Prostate gland (tissue), 2 donors: Measurements from ENCODE around the gene PPP2R5E. TPM values are rescaled to one million over a fixed set of nuclear protein-coding genes. Genes with fewer than 3 reads are reported as not detected.

Experiments
- DNase-seq: peaks from one replicate; pipeline ENCODE4 v3.0.0-alpha.2; 2019; ENCODE audit warnings: low spot score
- H3K27ac ChIP-seq, 2 donors: fragments of 200-600 bp; sonication (generic); 2 replicates each; pipeline ENCODE4 v1.5.1; 2017 to 2019
- H3K27me3 ChIP-seq: fragments of 200-600 bp; sonication (generic); replicated peaks from 2 replicates; pipeline ENCODE4 v1.5.1; 2019; ENCODE audit not compliant: insufficient read depth
- H3K36me3 ChIP-seq, 2 donors: fragments of 200-600 bp; sonication (generic); 1 replicate in 1 of 2; 2 replicates in 1 of 2; pipeline versions ENCODE4 v1.5.1 to v1.8.1; 2017 to 2019
- H3K4me1 ChIP-seq: fragments of 200-600 bp; sonication (generic); replicated peaks from 2 replicates; pipeline ENCODE4 v1.5.1; 2019
- H3K4me3 ChIP-seq, 2 donors: fragments of 200-600 bp; sonication (generic); 2 replicates each; pipeline ENCODE4 v1.5.1; 2017 to 2019
- H3K9me3 ChIP-seq: fragments of 200-600 bp; sonication (generic); 2 replicates; pipeline ENCODE4 v1.5.1; 2017
- CTCF ChIP-seq, 4 experiments: fragments of 200-600 bp in 2 of 4; fragments of 450-650 bp in 2 of 4; sonication (generic) in 2 of 4; IDR thresholded peaks; 1 replicate in 3 of 4; 2 replicates in 1 of 4; pipeline ENCODE4 v1.5.1; 2016 to 2019; ENCODE audit warnings: antibody characterized with exemption in 4 of 4, mild to moderate bottlenecking in 2 of 4, moderate library complexity in 2 of 4
- POLR2A ChIP-seq: fragments of 450-650 bp; IDR thresholded peaks from one replicate; pipeline ENCODE4 v1.6.1; 2016; ENCODE audit warnings: antibody characterized with exemption, mild to moderate bottlenecking
- POLR2AphosphoS5 ChIP-seq: sonication (generic); formaldehyde crosslinking; IDR thresholded peaks from one replicate; pipeline ENCODE4 v1.6.1; 2017; ENCODE audit warnings: antibody characterized with exemption
- WGBS: methylation state at CpG from one replicate; pipeline ENCODE4 v1.1.5; 2018; 5-methylcytosine and 5-hydroxymethylcytosine counted together
- intact Hi-C: fragments of 100-400 bp; cut with DNase I; formaldehyde crosslinking; loops from one replicate; pipeline ENCODE4 v1.14.2; 2022
- total RNA-seq, 2 donors: library from RNA; depleted of rRNA; stranded (reverse); fragments of >200 nt; gene quantifications; one replicate each; pipeline ENCODE4 v1.1.0, GENCODE V29; 2016

PPP2R5E gene
- total RNA-seq, 2 donors from 2014 or later: 23.5 to 30.0 TPM

- TF ChIP-seq CTCF (IDR thresholded peaks at IDR 0.05) (no peak), POLR2AphosphoS5 (no peak), POLR2A (no peak)
- Histone ChIP-seq H3K9me3 (no peaks in the 10 kb centered on the region), H3K27ac (no peak overlapping the region), H3K27me3 (no peaks in the 10 kb centered on the region), H3K36me3 (no peaks in the 10 kb centered on the region), H3K4me1 (no peaks in the 10 kb centered on the region), H3K4me3 (no peak overlapping the region)
- 69% methylated on average over 7 of the region's 7 CpGs for WGBS
- intact Hi-C loops: no loop called here
- DNase-seq: no peak
These were observed 70.0 kb downstream of the PPP2R5E start for GRCh38 chr14:63472986-63473788.

DNA sequence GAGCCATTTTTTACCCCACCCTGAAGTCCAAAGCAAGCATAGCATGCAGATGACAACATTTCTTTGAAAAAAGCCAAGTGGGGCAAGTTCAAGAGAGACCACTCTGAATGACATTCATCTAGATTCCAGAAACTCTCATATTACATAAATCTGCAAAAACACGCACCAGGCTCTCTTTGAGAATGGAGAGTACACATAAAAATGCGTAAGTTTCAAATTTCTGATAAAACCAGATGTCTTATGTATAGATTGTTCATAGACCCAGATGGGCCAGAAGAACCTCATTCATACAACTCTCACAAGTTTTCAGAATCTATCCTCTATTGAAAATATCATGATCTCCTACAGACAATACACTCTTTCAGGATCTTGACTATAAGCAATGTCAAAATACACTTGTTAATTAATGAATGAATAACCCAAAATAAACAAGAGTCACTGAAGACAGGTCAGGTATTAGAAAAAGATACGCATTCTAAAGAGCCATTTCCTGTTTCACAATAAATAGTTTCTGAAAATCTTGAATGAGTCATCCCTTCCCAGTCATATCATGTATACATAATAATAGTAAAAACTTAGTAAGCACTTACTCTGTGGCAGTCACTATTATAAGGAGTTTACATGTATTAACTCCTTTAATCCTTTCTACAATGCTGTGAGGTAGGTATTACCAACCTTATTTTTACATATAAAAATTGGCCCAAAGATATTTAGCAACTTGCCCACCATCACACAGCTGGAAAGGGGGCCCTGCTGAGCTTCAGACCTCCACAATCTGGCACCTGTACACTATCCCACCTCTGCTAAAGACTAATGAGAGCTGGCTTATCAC is 72.0 kb downstream of the PPP2R5E start:
- H3K4me1 ChIP-seq: no peaks in the 10 kb centered on the region
- peak; percentile 27 for TF ChIP-seq POLR2AphosphoS5
- TF ChIP-seq CTCF (IDR thresholded peaks at IDR 0.05): no peak
- WGBS: 38% methylated on average over 3 of the region's 3 CpGs
- no peaks in the 10 kb centered on the region for H3K36me3 ChIP-seq
- H3K4me3 ChIP-seq: no peak overlapping the region
- intact Hi-C loops: no loop called here
- H3K9me3 ChIP-seq: no peaks in the 10 kb centered on the region
- no peak for DNase-seq
- no peaks in the 10 kb centered on the region for H3K27me3 ChIP-seq
- no peak overlapping the region for H3K27ac ChIP-seq

GRCh38 chr14:63468294-63468693 is 74.9 kb downstream of the PPP2R5E start:
- DNase-seq: no peak
- TF ChIP-seq CTCF (IDR thresholded peaks at IDR 0.05) (no peak), POLR2AphosphoS5 (no peak), POLR2A (no peak)
- Histone ChIP-seq H3K27me3 (no peaks in the 10 kb centered on the region), H3K4me1 (no peaks in the 10 kb centered on the region), H3K4me3 (no peak overlapping the region), H3K27ac (no peak overlapping the region), H3K36me3 (no peaks in the 10 kb centered on the region), H3K9me3 (no peaks in the 10 kb centered on the region)
- intact Hi-C loops: no loop called here
- 89% methylated on average over 1 of the region's 1 CpG for WGBS

DNA sequence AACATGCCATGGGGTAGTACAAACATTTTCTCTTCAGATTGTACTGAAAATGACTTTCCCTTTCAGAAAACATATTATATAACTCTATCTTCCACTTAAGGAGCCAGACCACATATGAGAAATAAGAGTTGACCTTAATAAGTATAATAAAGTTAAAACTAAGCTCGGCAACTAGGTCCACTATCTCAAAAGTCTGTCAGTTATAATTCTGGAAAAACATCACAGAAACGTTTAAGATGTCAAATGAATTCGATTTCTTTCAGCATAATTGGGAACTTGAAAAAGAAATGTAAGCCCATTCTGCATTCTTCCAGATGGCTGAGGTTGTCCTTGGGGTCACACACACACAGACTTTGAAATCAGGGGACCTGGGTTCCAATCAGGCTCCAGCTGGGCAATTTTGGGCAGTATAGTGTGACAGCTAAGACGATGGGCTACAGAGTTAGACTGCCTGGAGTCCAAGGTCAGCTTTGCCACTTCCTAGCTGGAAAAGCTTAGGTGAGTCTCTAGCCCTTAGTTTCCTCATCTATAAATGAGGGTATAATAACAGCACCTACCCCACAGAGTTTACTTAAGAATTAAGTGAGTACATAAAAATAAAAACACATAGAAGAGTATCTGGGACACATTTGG is 75.6 kb downstream of the PPP2R5E start:
- 67% methylated on average over 4 of the region's 4 CpGs for WGBS

More for the DNA sequence above, 75.6 kb downstream of the PPP2R5E start:
- Histone ChIP-seq H3K36me3 (no peaks in the 10 kb centered on the region), H3K27ac (no peak overlapping the region), H3K27me3 (no peaks in the 10 kb centered on the region), H3K4me1 (no peaks in the 10 kb centered on the region), H3K9me3 (no peaks in the 10 kb centered on the region), H3K4me3 (no peak overlapping the region)
- intact Hi-C loops: no loop called here
- no peak for DNase-seq
- TF ChIP-seq POLR2A (no peak), POLR2AphosphoS5 (no peak), CTCF (IDR thresholded peaks at IDR 0.05) (no peak)
